Liver (tissue), 9 donors: ENCODE measurements around the gene CREB3L2. TPM values are rescaled to one million over a fixed set of nuclear protein-coding genes. Genes with fewer than 3 reads are reported as not detected.

ENCODE experiments used
- DNase-seq: peaks from one replicate; pipeline ENCODE4 v3.0.0-alpha.2; 2017; ENCODE audit warnings: low spot score
- H3K27ac ChIP-seq, 2 donors: one replicate each; pipeline ENCODE4 v1.7.0; 2013; ENCODE audit warnings: inconsistent platforms in 2 of 2, low read length in 2 of 2, control low read depth in 1 of 2, low read depth in 1 of 2, mild to moderate bottlenecking in 1 of 2
- H3K27me3 ChIP-seq, 4 donors: one replicate each; pipeline versions ENCODE4 v1.6.1 to v1.7.0; 2013; ENCODE audit warnings: low read length in 3 of 4, inconsistent platforms in 1 of 4, mild to moderate bottlenecking in 1 of 4, moderate library complexity in 1 of 4; ENCODE audit not compliant: control insufficient read depth in 4 of 4, insufficient read depth in 4 of 4
- H3K36me3 ChIP-seq, 4 donors: one replicate each; pipeline versions ENCODE4 v1.6.1 to v1.7.0; 2013; ENCODE audit warnings: low read length in 3 of 4, mild to moderate bottlenecking in 3 of 4, low read depth in 1 of 4, moderate library complexity in 1 of 4; ENCODE audit not compliant: control insufficient read depth in 4 of 4, insufficient read depth in 3 of 4
- H3K4me1 ChIP-seq, 4 donors: one replicate each; pipeline versions ENCODE4 v1.6.1 to v1.7.0; 2013; ENCODE audit warnings: low read length in 3 of 4, mild to moderate bottlenecking in 3 of 4, moderate library complexity in 1 of 4; ENCODE audit not compliant: control insufficient read depth in 4 of 4, insufficient read depth in 4 of 4
- H3K4me3 ChIP-seq, 3 donors: one replicate each; pipeline versions ENCODE4 v1.6.1 to v1.7.0; 2013; ENCODE audit warnings: low read length in 3 of 3, control low read depth in 1 of 3, low read depth in 1 of 3, mild to moderate bottlenecking in 1 of 3
- H3K9ac ChIP-seq, 2 donors: one replicate each; pipeline ENCODE4 v1.7.0; 2013; ENCODE audit warnings: low read length in 2 of 2, mild to moderate bottlenecking in 2 of 2, moderate library complexity in 2 of 2, control low read depth in 1 of 2, low read depth in 1 of 2
- H3K9me3 ChIP-seq, 4 donors: one replicate each; pipeline versions ENCODE4 v1.6.1 to v1.7.0; 2013; ENCODE audit warnings: low read length in 3 of 4; ENCODE audit not compliant: control insufficient read depth in 4 of 4
- ATF3 ChIP-seq: IDR thresholded peaks from 2 replicates; pipeline ENCODE4 v1.6.1; 2016; ENCODE audit warnings: antibody characterized with exemption
- CTCF ChIP-seq: fragments of 150-350 bp; IDR thresholded peaks from 2 replicates; pipeline ENCODE4 v1.5.1; 2017; ENCODE audit warnings: improper control_type of control experiment, low read depth, low read length; ENCODE audit not compliant: missing input control
- EGR1 ChIP-seq, 2 donors: IDR thresholded peaks; 2 replicates each; pipeline ENCODE4 v1.6.1; 2016 to 2018; ENCODE audit warnings: antibody characterized with exemption in 2 of 2, low read depth in 2 of 2
- FOXA1 ChIP-seq: IDR thresholded peaks from 2 replicates; pipeline ENCODE4 v1.6.1; 2016; ENCODE audit warnings: antibody characterized with exemption
- FOXA2 ChIP-seq: IDR thresholded peaks from 2 replicates; pipeline ENCODE4 v1.6.1; 2016; ENCODE audit warnings: antibody characterized with exemption
- GABPA ChIP-seq, 2 donors: IDR thresholded peaks in 1 of 2; conservative IDR thresholded peaks in 1 of 2; 2 replicates each; pipeline ENCODE4 v1.6.1; 2016; ENCODE audit warnings: antibody characterized with exemption in 2 of 2, mild to moderate bottlenecking in 1 of 2, moderate library complexity in 1 of 2
- HNF4A ChIP-seq, 2 donors: conservative IDR thresholded peaks; 2 replicates each; pipeline ENCODE4 v1.6.1; 2016; ENCODE audit warnings: antibody characterized with exemption in 2 of 2, mild to moderate bottlenecking in 2 of 2
- HNF4G ChIP-seq: IDR thresholded peaks from 2 replicates; pipeline ENCODE4 v1.6.1; 2016; ENCODE audit warnings: antibody characterized with exemption
- JUND ChIP-seq, 2 donors: IDR thresholded peaks; 2 replicates each; pipeline ENCODE4 v1.6.1; 2016; ENCODE audit warnings: antibody characterized with exemption in 2 of 2
- MAX ChIP-seq: IDR thresholded peaks from 2 replicates; pipeline ENCODE4 v1.6.1; 2016; ENCODE audit warnings: antibody characterized with exemption
- RAD21 ChIP-seq, 2 donors: IDR thresholded peaks; 2 replicates each; pipeline ENCODE4 v1.6.1; 2016; ENCODE audit warnings: antibody characterized with exemption in 2 of 2, mild to moderate bottlenecking in 2 of 2
- RXRA ChIP-seq, 2 donors: IDR thresholded peaks; 2 replicates each; pipeline ENCODE4 v1.6.1; 2017 to 2018; ENCODE audit warnings: antibody characterized with exemption in 2 of 2, mild to moderate bottlenecking in 1 of 2
- SP1 ChIP-seq: IDR thresholded peaks from 2 replicates; pipeline ENCODE4 v1.6.1; 2018; ENCODE audit warnings: antibody characterized with exemption, mild to moderate bottlenecking
- TAF1 ChIP-seq: conservative IDR thresholded peaks from 2 replicates; pipeline ENCODE4 v1.6.1; 2016; ENCODE audit warnings: antibody characterized with exemption, mild to moderate bottlenecking
- YY1 ChIP-seq: IDR thresholded peaks from 2 replicates; pipeline ENCODE4 v1.6.1; 2016; ENCODE audit warnings: antibody characterized with exemption, mild to moderate bottlenecking
- ZBTB33 ChIP-seq: IDR thresholded peaks from 2 replicates; pipeline ENCODE4 v1.6.1; 2016; ENCODE audit warnings: antibody characterized with exemption
- WGBS: extraction: QIAGEN DNeasy Blood & Tissue Kit; methylation state at CpG from one replicate; pipeline ENCODE4 v1.1.7; 2013; 5-methylcytosine and 5-hydroxymethylcytosine counted together
- polyA plus RNA-seq, 2 donors: library from polyadenylated mRNA; stranded (reverse) in 1 of 2; unstranded in 1 of 2; fragments of 200-250 nt in 1 of 2; fragments of >200 nt in 1 of 2; fragmentation: Nextera tagmentation in 1 of 2; extraction: Ambion mirVana in 1 of 2; gene quantifications; one replicate each; pipeline versions ENCODE4 v1.2.1 to v1.2.3, GENCODE V29; 2013 to 2015
- total RNA-seq, 2 donors: library from RNA; depleted of rRNA; stranded (reverse); fragments of >200 nt; gene quantifications; one replicate each; pipeline ENCODE4 v1.2.3, GENCODE V29; 2014
- donor health status: healthy.
- donor health status: healthy.
- donor health status: healthy.
- donor health status: healthy.
- donor health status: healthy.

Gene CREB3L2
- total and polyA plus RNA-seq, 4 donors, result 6.7 to 16.6 (median 9.9) TPM

GRCh38 chr7:137987018-137987349 lies 14.9 kb downstream of the CREB3L2 start:
- Histone ChIP-seq H3K36me3 (no peaks in the 10 kb centered on the region), H3K27me3 (no peaks in the 10 kb centered on the region), H3K4me3 (no peak overlapping the region), H3K27ac (peak overlapping the region; percentile 17 to 76), H3K9me3 (no peaks in the 10 kb centered on the region), H3K4me1 (peaks cover 8 to 35% (median 27%) of the 10 kb centered on the region in 4 donors), H3K9ac (no peak overlapping the region)
- DNase-seq, result no peak
- TF ChIP-seq HNF4G (no peak), SP1 (no peak), JUND (IDR thresholded peaks at IDR 0.05) (no peak), HNF4A (conservative IDR thresholded peaks at IDR 0.05) (no peak), TAF1 (no peak), EGR1 (IDR thresholded peaks at IDR 0.05; ENCODE audit: low read depth in 2 of 2) (no peak), GABPA (IDR thresholded peaks at IDR 0.05 in 1 of 2, conservative IDR thresholded peaks at IDR 0.05 in 1 of 2) (no peak)
- 95% methylated on average over 3 of the region's 3 CpGs for WGBS

- Histone ChIP-seq H3K9me3 (no peaks in the 10 kb centered on the region), H3K4me3 (no peak overlapping the region), H3K9ac (no peak overlapping the region), H3K36me3 (no peaks in the 10 kb centered on the region), H3K4me1 (peaks cover 8 to 33% (median 27%) of the 10 kb centered on the region in 4 donors), H3K27me3 (no peaks in the 10 kb centered on the region), H3K27ac (peak overlapping the region; percentile 17 to 76)
- no peak for TF ChIP-seq ZBTB33
- peak in 1 of 2 donors; percentile 12 for TF ChIP-seq HNF4A (conservative IDR thresholded peaks at IDR 0.05)
- no peak for TF ChIP-seq ATF3
- no peak for TF ChIP-seq CTCF
- peak in 1 of 2 donors; percentile 28 for TF ChIP-seq RAD21 (IDR thresholded peaks at IDR 0.05)
- TF ChIP-seq FOXA1, result no peak
- TF ChIP-seq RXRA (IDR thresholded peaks at IDR 0.05), result no peak
- no peak for TF ChIP-seq HNF4G
- no peak for TF ChIP-seq JUND (IDR thresholded peaks at IDR 0.05)
- no peak for TF ChIP-seq EGR1 (IDR thresholded peaks at IDR 0.05; ENCODE audit: low read depth in 2 of 2)
- TF ChIP-seq GABPA (IDR thresholded peaks at IDR 0.05 in 1 of 2, conservative IDR thresholded peaks at IDR 0.05 in 1 of 2), result no peak
- no peak for DNase-seq
- 58% methylated on average over 14 of the region's 14 CpGs for WGBS
These were observed 15.5 kb downstream of the CREB3L2 start for GRCh38 chr7:137986252-137987017.

- Histone ChIP-seq H3K27ac (peak overlapping the region; percentile 5 to 76), H3K36me3 (no peaks in the 10 kb centered on the region), H3K9ac (no peak overlapping the region), H3K4me1 (peaks cover 8 to 33% (median 27%) of the 10 kb centered on the region in 4 donors), H3K4me3 (no peak overlapping the region), H3K9me3 (no peaks in the 10 kb centered on the region), H3K27me3 (no peaks in the 10 kb centered on the region)
- WGBS, result 94% methylated on average over 3 of the region's 3 CpGs
- no peak for DNase-seq
- no peak for TF ChIP-seq ZBTB33
- no peak for TF ChIP-seq CTCF
- TF ChIP-seq YY1, result no peak
- no peak for TF ChIP-seq RAD21 (IDR thresholded peaks at IDR 0.05)
- TF ChIP-seq HNF4A (conservative IDR thresholded peaks at IDR 0.05), result no peak
- no peak for TF ChIP-seq ATF3
- no peak for TF ChIP-seq SP1
- TF ChIP-seq FOXA2, result no peak
- TF ChIP-seq MAX, result no peak
- TF ChIP-seq GABPA (IDR thresholded peaks at IDR 0.05 in 1 of 2, conservative IDR thresholded peaks at IDR 0.05 in 1 of 2), result no peak
- no peak for TF ChIP-seq JUND (IDR thresholded peaks at IDR 0.05)
- TF ChIP-seq HNF4G, result no peak
- TF ChIP-seq TAF1, result no peak
These were observed 16.0 kb downstream of the CREB3L2 start for GRCh38 chr7:137985897-137986251.
